Neural cell (in vitro differentiated cells): ENCODE measurements around the gene SND1. TPM values are rescaled to one million over a fixed set of nuclear protein-coding genes. Genes with fewer than 3 reads are reported as not detected.

Experiments
- H2AFZ ChIP-seq: fragments of 200-600, 300-800 bp; sonication (generic), shearing (Covaris generic); 2 replicates; pipeline ENCODE4 v1.6.0; 2014; ENCODE audit warnings: low read depth, mild to moderate bottlenecking, antibody characterized with exemption, low read length, moderate library complexity
- H3F3A ChIP-seq: fragments of 200-600 bp; shearing (Covaris generic); 2 replicates; pipeline ENCODE4 v1.6.1; 2016; ENCODE audit warnings: mild to moderate bottlenecking, moderate library complexity, mixed read lengths, antibody characterized with exemption, low read length; ENCODE audit not compliant: insufficient read depth, poor library complexity, severe bottlenecking
- H3K27ac ChIP-seq: fragments of 200-600, 300-800 bp; sonication (generic), shearing (Covaris generic); 2 replicates; pipeline ENCODE4 v1.5.1; 2014; ENCODE audit warnings: mild to moderate bottlenecking, low read length, moderate library complexity
- H3K27me3 ChIP-seq: fragments of 300-800, 200-600 bp; sonication (generic), shearing (Covaris generic); 2 replicates; pipeline ENCODE4 v1.6.0; 2014; ENCODE audit warnings: mild to moderate bottlenecking, low read depth, low read length, moderate library complexity; ENCODE audit not compliant: insufficient read depth
- H3K36me3 ChIP-seq: fragments of 300-800, 200-600 bp; sonication (generic), shearing (Covaris generic); 2 replicates; pipeline ENCODE4 v1.5.1; 2014; ENCODE audit warnings: mild to moderate bottlenecking, antibody characterized with exemption, low read length, moderate library complexity; ENCODE audit not compliant: insufficient read depth
- H3K4me2 ChIP-seq: fragments of 300-800, 200-600 bp; sonication (generic), shearing (Covaris generic); 2 replicates; pipeline ENCODE4 v1.6.0; 2014; ENCODE audit warnings: mild to moderate bottlenecking, low read length
- H3K4me3 ChIP-seq: fragments of 300-800, 200-600 bp; sonication (generic), shearing (Covaris generic); 2 replicates; pipeline ENCODE4 v1.5.1; 2014; ENCODE audit warnings: mild to moderate bottlenecking, low read length, moderate library complexity
- H3K79me2 ChIP-seq: fragments of 200-600 bp; shearing (Covaris generic); replicated peaks from 2 replicates; pipeline ENCODE4 v1.6.0; 2014; ENCODE audit warnings: mild to moderate bottlenecking, low read length, moderate library complexity; ENCODE audit not compliant: insufficient read depth
- H3K9ac ChIP-seq: fragments of 300-800, 200-600 bp; sonication (generic), shearing (Covaris generic); 2 replicates; pipeline ENCODE4 v1.6.1; 2016; ENCODE audit warnings: mild to moderate bottlenecking, low read length, mixed read lengths
- H3K9me2 ChIP-seq: fragments of 200-600 bp; shearing (Covaris generic); 2 replicates; pipeline ENCODE4 v1.6.1; 2016; ENCODE audit warnings: mild to moderate bottlenecking, low read length, mixed read lengths; ENCODE audit not compliant: insufficient read depth
- H3K9me3 ChIP-seq: fragments of 200-600, 300-800 bp; sonication (generic), shearing (Covaris generic); 2 replicates; pipeline ENCODE4 v1.6.1; 2016; ENCODE audit warnings: mild to moderate bottlenecking, mixed run types, low read length, moderate library complexity, mixed read lengths
- H4K20me1 ChIP-seq: fragments of 200-600 bp; shearing (Covaris generic); 2 replicates; pipeline ENCODE4 v1.6.1; 2016; ENCODE audit warnings: mild to moderate bottlenecking, mixed run types; ENCODE audit not compliant: insufficient read depth
- EP300 ChIP-seq: fragments of 450-650 bp; conservative IDR thresholded peaks from 2 replicates; pipeline ENCODE4 v1.6.1; 2014; ENCODE audit warnings: antibody characterized with exemption, mild to moderate bottlenecking, moderate library complexity; ENCODE audit not compliant: poor library complexity, severe bottlenecking
- EZH2 ChIP-seq: fragments of 200-600, 300-800 bp; shearing (Covaris generic), sonication (generic); IDR thresholded peaks from 2 replicates; pipeline ENCODE4 v1.6.1; 2014; ENCODE audit warnings: antibody characterized with exemption, low read length, borderline replicate concordance, mild to moderate bottlenecking; ENCODE audit not compliant: insufficient read depth, poor library complexity, severe bottlenecking
- MXI1 ChIP-seq: fragments of 450-650 bp; conservative IDR thresholded peaks from 2 replicates; pipeline ENCODE4 v1.6.1; 2014; ENCODE audit warnings: antibody characterized with exemption, mild to moderate bottlenecking; ENCODE audit not compliant: poor library complexity, severe bottlenecking
- POLR2AphosphoS5 ChIP-seq: IDR thresholded peaks from 2 replicates; pipeline ENCODE4 v1.6.1; 2012
- RAD21 ChIP-seq: fragments of 450-650 bp; conservative IDR thresholded peaks from 2 replicates; pipeline ENCODE4 v1.6.1; 2014; ENCODE audit warnings: antibody characterized with exemption, mild to moderate bottlenecking, moderate library complexity
- SMC3 ChIP-seq: fragments of 450-650 bp; conservative IDR thresholded peaks from 2 replicates; pipeline ENCODE4 v1.6.1; 2014; ENCODE audit warnings: antibody characterized with exemption, mild to moderate bottlenecking, moderate library complexity; ENCODE audit not compliant: poor library complexity
- TAF1 ChIP-seq: IDR thresholded peaks from 2 replicates; pipeline ENCODE4 v1.6.1; 2012; ENCODE audit warnings: low read depth
- polyA plus RNA-seq: library from polyadenylated mRNA; depleted of rRNA; stranded (reverse); fragments of >200 nt; gene quantifications from 2 replicates; pipeline ENCODE4 v1.2.3, GENCODE V29; 2014
- TF ChIP-seq, protein P1 (sequence below): fragments of 450-650 bp; IDR thresholded peaks from 2 replicates; pipeline ENCODE4 v1.5.1; 2014; ENCODE audit warnings: antibody characterized with exemption, mild to moderate bottlenecking, moderate library complexity; ENCODE audit not compliant: poor library complexity, severe bottlenecking
- TF ChIP-seq, protein P2 (sequence below): IDR thresholded peaks from 2 replicates; pipeline ENCODE4 v1.6.1; 2012; ENCODE audit warnings: borderline replicate concordance

SND1 gene
- polyA plus RNA-seq, 1 donor from 2014 or later: 37.4 TPM

DNA sequence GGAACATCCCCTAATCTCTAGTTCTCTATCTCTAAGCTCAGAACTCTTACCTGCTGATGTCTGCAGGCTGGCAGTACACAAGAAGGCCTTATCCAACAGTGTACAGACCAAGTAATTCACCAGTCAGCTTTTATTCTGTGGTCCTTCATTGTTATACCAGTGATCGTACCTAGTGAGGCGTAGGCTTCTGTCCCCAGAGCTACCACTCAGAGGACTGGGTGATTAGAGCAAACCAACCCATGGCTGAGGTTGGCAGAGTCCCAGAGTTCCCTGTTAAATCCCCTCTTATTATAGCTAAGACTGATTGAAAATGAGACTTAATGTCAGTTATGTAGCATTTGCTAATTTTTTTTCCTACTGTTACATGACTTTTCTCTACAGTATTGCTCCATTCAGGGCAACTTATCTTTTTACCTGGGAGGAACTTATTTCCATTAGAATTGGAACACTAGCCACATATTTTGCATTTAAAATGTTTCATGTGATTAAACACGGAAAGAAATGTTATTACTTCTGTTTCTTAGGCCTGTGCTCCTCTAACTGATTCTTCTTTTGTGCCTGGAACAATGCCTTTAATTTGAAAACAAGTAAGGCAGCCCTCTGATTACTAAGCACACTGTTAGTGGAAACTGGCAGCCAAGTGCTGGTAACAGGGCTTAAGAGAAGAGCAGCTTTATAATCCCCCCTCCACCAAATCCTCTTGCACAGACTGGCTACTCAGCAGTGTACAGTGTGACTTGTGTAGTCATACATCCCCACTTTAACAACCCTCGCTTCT is 252.1 kb downstream of the SND1 start:
- Histone ChIP-seq H3K27me3 (no peaks in the 10 kb centered on the region), H3K9ac (no peak overlapping the region), H2AFZ (no peak overlapping the region), H3K79me2 (no peaks in the 10 kb centered on the region), H3K4me2 (no peak overlapping the region), H3K36me3 (no peaks in the 10 kb centered on the region), H3K9me3 (no peaks in the 10 kb centered on the region), H3K4me3 (no peak overlapping the region), H3F3A (no peaks in the 10 kb centered on the region), H3K9me2 (no peaks in the 10 kb centered on the region), H4K20me1 (no peaks in the 10 kb centered on the region), H3K27ac (no peak overlapping the region)
- TF ChIP-seq SMC3 (no peak), EZH2 (no peak), TAF1 (no peak), MXI1 (no peak), EP300 (no peak)
- TF ChIP-seq, protein P1, sequence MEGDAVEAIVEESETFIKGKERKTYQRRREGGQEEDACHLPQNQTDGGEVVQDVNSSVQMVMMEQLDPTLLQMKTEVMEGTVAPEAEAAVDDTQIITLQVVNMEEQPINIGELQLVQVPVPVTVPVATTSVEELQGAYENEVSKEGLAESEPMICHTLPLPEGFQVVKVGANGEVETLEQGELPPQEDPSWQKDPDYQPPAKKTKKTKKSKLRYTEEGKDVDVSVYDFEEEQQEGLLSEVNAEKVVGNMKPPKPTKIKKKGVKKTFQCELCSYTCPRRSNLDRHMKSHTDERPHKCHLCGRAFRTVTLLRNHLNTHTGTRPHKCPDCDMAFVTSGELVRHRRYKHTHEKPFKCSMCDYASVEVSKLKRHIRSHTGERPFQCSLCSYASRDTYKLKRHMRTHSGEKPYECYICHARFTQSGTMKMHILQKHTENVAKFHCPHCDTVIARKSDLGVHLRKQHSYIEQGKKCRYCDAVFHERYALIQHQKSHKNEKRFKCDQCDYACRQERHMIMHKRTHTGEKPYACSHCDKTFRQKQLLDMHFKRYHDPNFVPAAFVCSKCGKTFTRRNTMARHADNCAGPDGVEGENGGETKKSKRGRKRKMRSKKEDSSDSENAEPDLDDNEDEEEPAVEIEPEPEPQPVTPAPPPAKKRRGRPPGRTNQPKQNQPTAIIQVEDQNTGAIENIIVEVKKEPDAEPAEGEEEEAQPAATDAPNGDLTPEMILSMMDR: no peak

DNA sequence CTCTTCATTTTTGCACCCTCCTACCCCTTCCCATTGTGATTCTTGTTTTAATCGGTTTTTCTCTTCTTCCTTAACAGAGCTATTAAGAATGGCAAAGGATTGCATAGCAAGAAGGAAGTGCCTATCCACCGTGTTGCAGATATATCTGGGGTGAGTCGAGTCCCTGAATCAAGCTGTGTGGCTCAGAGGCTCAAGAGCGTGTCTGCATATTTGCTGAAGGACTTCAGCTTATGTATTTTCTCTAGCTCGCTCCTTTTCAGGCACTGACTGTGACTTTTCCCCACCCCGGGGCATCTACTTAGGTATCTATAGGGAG is 252.6 kb downstream of the SND1 start:
- no peaks in the 10 kb centered on the region for H3K9me3 ChIP-seq
- TF ChIP-seq MXI1 (no peak), TAF1 (no peak), EP300 (no peak), EZH2 (no peak), RAD21 (no peak), POLR2AphosphoS5 (no peak), SMC3 (no peak)
- TF ChIP-seq, protein P2, sequence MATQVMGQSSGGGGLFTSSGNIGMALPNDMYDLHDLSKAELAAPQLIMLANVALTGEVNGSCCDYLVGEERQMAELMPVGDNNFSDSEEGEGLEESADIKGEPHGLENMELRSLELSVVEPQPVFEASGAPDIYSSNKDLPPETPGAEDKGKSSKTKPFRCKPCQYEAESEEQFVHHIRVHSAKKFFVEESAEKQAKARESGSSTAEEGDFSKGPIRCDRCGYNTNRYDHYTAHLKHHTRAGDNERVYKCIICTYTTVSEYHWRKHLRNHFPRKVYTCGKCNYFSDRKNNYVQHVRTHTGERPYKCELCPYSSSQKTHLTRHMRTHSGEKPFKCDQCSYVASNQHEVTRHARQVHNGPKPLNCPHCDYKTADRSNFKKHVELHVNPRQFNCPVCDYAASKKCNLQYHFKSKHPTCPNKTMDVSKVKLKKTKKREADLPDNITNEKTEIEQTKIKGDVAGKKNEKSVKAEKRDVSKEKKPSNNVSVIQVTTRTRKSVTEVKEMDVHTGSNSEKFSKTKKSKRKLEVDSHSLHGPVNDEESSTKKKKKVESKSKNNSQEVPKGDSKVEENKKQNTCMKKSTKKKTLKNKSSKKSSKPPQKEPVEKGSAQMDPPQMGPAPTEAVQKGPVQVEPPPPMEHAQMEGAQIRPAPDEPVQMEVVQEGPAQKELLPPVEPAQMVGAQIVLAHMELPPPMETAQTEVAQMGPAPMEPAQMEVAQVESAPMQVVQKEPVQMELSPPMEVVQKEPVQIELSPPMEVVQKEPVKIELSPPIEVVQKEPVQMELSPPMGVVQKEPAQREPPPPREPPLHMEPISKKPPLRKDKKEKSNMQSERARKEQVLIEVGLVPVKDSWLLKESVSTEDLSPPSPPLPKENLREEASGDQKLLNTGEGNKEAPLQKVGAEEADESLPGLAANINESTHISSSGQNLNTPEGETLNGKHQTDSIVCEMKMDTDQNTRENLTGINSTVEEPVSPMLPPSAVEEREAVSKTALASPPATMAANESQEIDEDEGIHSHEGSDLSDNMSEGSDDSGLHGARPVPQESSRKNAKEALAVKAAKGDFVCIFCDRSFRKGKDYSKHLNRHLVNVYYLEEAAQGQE: no peak
- TF ChIP-seq, protein P1: no peak
- H3K27me3 ChIP-seq: no peaks in the 10 kb centered on the region
- no peak overlapping the region for H2AFZ ChIP-seq
- H3K36me3 ChIP-seq: no peaks in the 10 kb centered on the region
- no peaks in the 10 kb centered on the region for H3F3A ChIP-seq
- H4K20me1 ChIP-seq: no peaks in the 10 kb centered on the region
- H3K9me2 ChIP-seq: no peaks in the 10 kb centered on the region
- H3K4me2 ChIP-seq: no peak overlapping the region
- no peak overlapping the region for H3K27ac ChIP-seq
- H3K9ac ChIP-seq: no peak overlapping the region
- H3K79me2 ChIP-seq: no peaks in the 10 kb centered on the region
- H3K4me3 ChIP-seq: no peak overlapping the region
